ENCODE results near the gene DMD.

DNA sequence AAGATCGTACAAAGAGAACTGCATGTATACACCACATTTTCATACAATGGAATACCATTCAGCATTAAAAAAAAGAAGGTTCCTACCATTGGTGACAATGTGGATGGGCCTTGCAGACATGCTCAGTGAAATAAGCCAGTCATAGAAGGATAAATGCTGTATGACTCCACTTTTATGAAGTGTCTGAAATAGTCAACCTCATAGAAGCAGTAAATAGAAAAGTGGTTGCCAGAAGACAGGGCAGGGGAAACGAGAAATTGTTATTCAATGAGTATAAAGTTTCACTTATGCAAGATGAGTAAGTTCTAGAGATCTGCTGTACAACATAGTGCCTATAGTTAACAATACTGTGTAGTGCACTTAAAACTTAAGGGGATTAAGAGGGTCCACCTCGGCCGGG, 1882.1 kb downstream of the DMD start:
- no peak for TF ChIP-seq CTCF (conservative IDR thresholded peaks at IDR 0.05)
- no peak for TF ChIP-seq ZFX (IDR thresholded peaks at IDR 0.05)

All from C4-2B (cell line).